DOHH2 (cell line): Measurements from ENCODE around the gene DIP2B.

Experiments used
- CTCF ChIP-seq: fragments of 200-600 bp; sonication (generic); IDR thresholded peaks from one replicate; pipeline ENCODE4 v1.5.1; 2014; ENCODE audit warnings: antibody characterized with exemption, mild to moderate bottlenecking, low read depth, low read length; ENCODE audit not compliant: poor library complexity, severe bottlenecking
- EZH2phosphoT487 ChIP-seq: fragments of 200-600 bp; sonication (generic); IDR thresholded peaks from 2 replicates; pipeline ENCODE4 v1.6.1; 2017; ENCODE audit warnings: borderline replicate concordance, mild to moderate bottlenecking, antibody characterized with exemption, low read length, moderate library complexity, mixed read lengths

GRCh38 chr12:50617657-50618056 is 112.9 kb downstream of the DIP2B start:
- TF ChIP-seq CTCF (no peak), EZH2phosphoT487 (no peak)
